RWPE1 (cell line): ENCODE measurements around the gene EFTUD2.

ENCODE experiments used
- CTCF ChIA-PET: fragments of 350-600 bp; sonication (Branson Sonifier 250); formaldehyde crosslinking; extraction: SDS; loops from one replicate; lab custom pipeline; 2021; lab: Yijun Ruan, JAX
- POLR2A ChIA-PET: fragments of 400-600 bp; formaldehyde crosslinking; extraction: SDS; loops from one replicate; lab custom pipeline; 2020; ENCODE audit warnings: antibody characterized with exemption; ENCODE audit not compliant: low non-redundant PET; lab: Yijun Ruan, JAX
- DNase-seq: peaks from one replicate; pipeline ENCODE4 v3.0.0; 2012; ENCODE audit warnings: low spot score
- H3K27ac ChIP-seq: fragments of 450-650 bp; 2 replicates; pipeline ENCODE4 v1.5.1; 2017
- TF ChIP-seq, protein P1 (sequence below): fragments of 450-650 bp; conservative IDR thresholded peaks from 2 replicates; pipeline ENCODE4 v1.5.1; 2017; ENCODE audit warnings: low read depth, mild to moderate bottlenecking

The EFTUD2 gene

GRCh38 chr17:44880062-44880461 is 19.2 kb downstream of the EFTUD2 start:
- POLR2A ChIA-PET = no interaction called here
- DNase-seq = no peak
- no peak overlapping the region for H3K27ac ChIP-seq
- TF ChIP-seq, protein P1, sequence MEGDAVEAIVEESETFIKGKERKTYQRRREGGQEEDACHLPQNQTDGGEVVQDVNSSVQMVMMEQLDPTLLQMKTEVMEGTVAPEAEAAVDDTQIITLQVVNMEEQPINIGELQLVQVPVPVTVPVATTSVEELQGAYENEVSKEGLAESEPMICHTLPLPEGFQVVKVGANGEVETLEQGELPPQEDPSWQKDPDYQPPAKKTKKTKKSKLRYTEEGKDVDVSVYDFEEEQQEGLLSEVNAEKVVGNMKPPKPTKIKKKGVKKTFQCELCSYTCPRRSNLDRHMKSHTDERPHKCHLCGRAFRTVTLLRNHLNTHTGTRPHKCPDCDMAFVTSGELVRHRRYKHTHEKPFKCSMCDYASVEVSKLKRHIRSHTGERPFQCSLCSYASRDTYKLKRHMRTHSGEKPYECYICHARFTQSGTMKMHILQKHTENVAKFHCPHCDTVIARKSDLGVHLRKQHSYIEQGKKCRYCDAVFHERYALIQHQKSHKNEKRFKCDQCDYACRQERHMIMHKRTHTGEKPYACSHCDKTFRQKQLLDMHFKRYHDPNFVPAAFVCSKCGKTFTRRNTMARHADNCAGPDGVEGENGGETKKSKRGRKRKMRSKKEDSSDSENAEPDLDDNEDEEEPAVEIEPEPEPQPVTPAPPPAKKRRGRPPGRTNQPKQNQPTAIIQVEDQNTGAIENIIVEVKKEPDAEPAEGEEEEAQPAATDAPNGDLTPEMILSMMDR = no peak
- CTCF ChIA-PET = interaction anchor here (1.0 to 3.6 kb wide), 3 partner anchors 53 to 105 kb away, joined by 3 to 26 read pairs (median 10); no protein-coding TSS in a partner anchor

DNA sequence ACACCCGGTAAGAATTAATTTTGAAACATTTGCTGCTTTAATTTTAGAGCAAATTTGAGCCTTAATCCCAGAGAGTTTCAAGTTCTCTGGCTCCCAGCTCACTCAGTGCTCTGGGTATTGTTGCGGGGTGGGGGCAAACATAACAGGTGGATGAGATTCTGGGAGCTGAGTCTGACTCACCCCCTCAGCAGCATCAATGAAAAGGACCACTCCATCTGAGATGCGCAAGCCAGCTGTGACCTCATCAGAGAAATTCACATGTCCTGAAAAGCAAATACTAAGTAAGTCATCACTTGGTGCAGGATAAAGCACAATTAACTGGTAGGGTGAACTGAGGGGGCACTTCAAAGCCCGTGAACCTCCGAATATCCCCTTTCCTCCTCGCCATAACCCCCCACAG is 19.9 kb downstream of the EFTUD2 start:
- peak overlapping the region; percentile 21; the same call in 1 of the 2 replicates for H3K27ac ChIP-seq
- CTCF ChIA-PET = interaction anchor here (0.7 to 3.6 kb wide), 9 partner anchors 9 to 104 kb away, joined by 3 to 26 read pairs (median 4); no protein-coding TSS in a partner anchor
- POLR2A ChIA-PET = no interaction called here
- DNase-seq = no peak
- TF ChIP-seq, protein P1 = no peak

- H3K27ac ChIP-seq = peak overlapping the region; percentile 21; the same call in 1 of the 2 replicates
- ChIA-PET POLR2A (no interaction called here), CTCF (interaction anchor here (0.5 to 3.6 kb wide), 17 partner anchors 8 to 1139 kb away, joined by 3 to 26 read pairs (median 4); a partner anchor contains a TSS)
- TF ChIP-seq, protein P1 = peak; percentile 78
- DNase-seq = peak; percentile 54
Observed at GRCh38 chr17:44878627-44879221, 20.5 kb downstream of the EFTUD2 start.

GRCh38 chr17:44877121-44877520 is 22.1 kb downstream of the EFTUD2 start:
- H3K27ac ChIP-seq = no peak overlapping the region
- DNase-seq = no peak
- ChIA-PET CTCF (interaction anchor here (0.6 to 2.0 kb wide), 4 partner anchors 12 to 1117 kb away, joined by 4 to 6 read pairs (median 4); no protein-coding TSS in a partner anchor), POLR2A (interaction anchor here (0.6 kb wide), 2 partner anchors 184 to 931 kb away, joined by 3 read pairs; partner anchors contain the start of gene NMT1)
- TF ChIP-seq, protein P1 = no peak

DNA sequence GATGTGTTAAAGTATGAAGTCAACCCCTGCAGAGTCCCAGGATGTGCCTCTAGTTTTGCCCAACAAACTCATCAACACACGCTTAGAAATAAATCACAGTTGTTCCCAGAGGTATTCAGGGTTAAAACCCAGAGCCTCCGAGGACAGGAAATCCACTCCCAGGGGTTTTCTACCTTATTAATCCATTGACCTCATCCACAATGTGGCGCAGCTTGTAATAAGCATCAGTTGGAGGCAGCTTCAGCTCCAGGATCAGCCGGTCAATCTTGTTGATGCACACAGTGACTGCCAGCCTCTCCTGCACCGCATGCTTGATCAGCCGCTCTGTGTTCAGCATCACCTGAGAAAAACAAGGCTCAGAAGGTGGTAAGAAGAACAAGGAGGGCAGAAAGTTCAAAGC is 23.5 kb downstream of the EFTUD2 start:
- DNase-seq = no peak
- TF ChIP-seq, protein P1 = no peak
- CTCF ChIA-PET = interaction anchor here (0.5 to 2.0 kb wide), 3 partner anchors 11 to 342 kb away, joined by 3 to 6 read pairs (median 4); no protein-coding TSS in a partner anchor
- POLR2A ChIA-PET = no interaction called here
- H3K27ac ChIP-seq = no peak overlapping the region

- ChIA-PET CTCF (interaction anchor here (0.6 to 1.0 kb wide), 2 partner anchors 93 to 441 kb away, joined by 3 read pairs; no protein-coding TSS in a partner anchor), POLR2A (no interaction called here)
- no peak for DNase-seq
- TF ChIP-seq, protein P1 = no peak
- H3K27ac ChIP-seq = peak overlapping the region; percentile 74
Observed at GRCh38 chr17:44872131-44872768, 27.0 kb downstream of the EFTUD2 start.
